Neural cell (in vitro differentiated cells): ENCODE results near the gene MAP3K20. TPM values are rescaled to one million over a fixed set of nuclear protein-coding genes. Genes with fewer than 3 reads are reported as not detected.

ENCODE experiments used
- H2AFZ ChIP-seq: fragments of 200-600, 300-800 bp; sonication (generic), shearing (Covaris generic); 2 replicates; pipeline ENCODE4 v1.6.0; 2014; ENCODE audit warnings: low read depth, mild to moderate bottlenecking, antibody characterized with exemption, low read length, moderate library complexity
- H3F3A ChIP-seq: fragments of 200-600 bp; shearing (Covaris generic); 2 replicates; pipeline ENCODE4 v1.6.1; 2016; ENCODE audit warnings: mild to moderate bottlenecking, moderate library complexity, mixed read lengths, antibody characterized with exemption, low read length; ENCODE audit not compliant: insufficient read depth, poor library complexity, severe bottlenecking
- H3K27ac ChIP-seq: fragments of 200-600, 300-800 bp; sonication (generic), shearing (Covaris generic); 2 replicates; pipeline ENCODE4 v1.5.1; 2014; ENCODE audit warnings: mild to moderate bottlenecking, low read length, moderate library complexity
- H3K27me3 ChIP-seq: fragments of 300-800, 200-600 bp; sonication (generic), shearing (Covaris generic); 2 replicates; pipeline ENCODE4 v1.6.0; 2014; ENCODE audit warnings: mild to moderate bottlenecking, low read depth, low read length, moderate library complexity; ENCODE audit not compliant: insufficient read depth
- H3K36me3 ChIP-seq: fragments of 300-800, 200-600 bp; sonication (generic), shearing (Covaris generic); 2 replicates; pipeline ENCODE4 v1.5.1; 2014; ENCODE audit warnings: mild to moderate bottlenecking, antibody characterized with exemption, low read length, moderate library complexity; ENCODE audit not compliant: insufficient read depth
- H3K4me2 ChIP-seq: fragments of 300-800, 200-600 bp; sonication (generic), shearing (Covaris generic); 2 replicates; pipeline ENCODE4 v1.6.0; 2014; ENCODE audit warnings: mild to moderate bottlenecking, low read length
- H3K4me3 ChIP-seq: fragments of 300-800, 200-600 bp; sonication (generic), shearing (Covaris generic); 2 replicates; pipeline ENCODE4 v1.5.1; 2014; ENCODE audit warnings: mild to moderate bottlenecking, low read length, moderate library complexity
- H3K79me2 ChIP-seq: fragments of 200-600 bp; shearing (Covaris generic); replicated peaks from 2 replicates; pipeline ENCODE4 v1.6.0; 2014; ENCODE audit warnings: mild to moderate bottlenecking, low read length, moderate library complexity; ENCODE audit not compliant: insufficient read depth
- H3K9ac ChIP-seq: fragments of 300-800, 200-600 bp; sonication (generic), shearing (Covaris generic); 2 replicates; pipeline ENCODE4 v1.6.1; 2016; ENCODE audit warnings: mild to moderate bottlenecking, low read length, mixed read lengths
- H3K9me2 ChIP-seq: fragments of 200-600 bp; shearing (Covaris generic); 2 replicates; pipeline ENCODE4 v1.6.1; 2016; ENCODE audit warnings: mild to moderate bottlenecking, low read length, mixed read lengths; ENCODE audit not compliant: insufficient read depth
- H3K9me3 ChIP-seq: fragments of 200-600, 300-800 bp; sonication (generic), shearing (Covaris generic); 2 replicates; pipeline ENCODE4 v1.6.1; 2016; ENCODE audit warnings: mild to moderate bottlenecking, mixed run types, low read length, moderate library complexity, mixed read lengths
- H4K20me1 ChIP-seq: fragments of 200-600 bp; shearing (Covaris generic); 2 replicates; pipeline ENCODE4 v1.6.1; 2016; ENCODE audit warnings: mild to moderate bottlenecking, mixed run types; ENCODE audit not compliant: insufficient read depth
- CTCF ChIP-seq: fragments of 450-650 bp; IDR thresholded peaks from 2 replicates; pipeline ENCODE4 v1.5.1; 2014; ENCODE audit warnings: antibody characterized with exemption, mild to moderate bottlenecking, moderate library complexity; ENCODE audit not compliant: poor library complexity, severe bottlenecking
- EP300 ChIP-seq: fragments of 450-650 bp; conservative IDR thresholded peaks from 2 replicates; pipeline ENCODE4 v1.6.1; 2014; ENCODE audit warnings: antibody characterized with exemption, mild to moderate bottlenecking, moderate library complexity; ENCODE audit not compliant: poor library complexity, severe bottlenecking
- EZH2 ChIP-seq: fragments of 200-600, 300-800 bp; shearing (Covaris generic), sonication (generic); IDR thresholded peaks from 2 replicates; pipeline ENCODE4 v1.6.1; 2014; ENCODE audit warnings: antibody characterized with exemption, low read length, borderline replicate concordance, mild to moderate bottlenecking; ENCODE audit not compliant: insufficient read depth, poor library complexity, severe bottlenecking
- MXI1 ChIP-seq: fragments of 450-650 bp; conservative IDR thresholded peaks from 2 replicates; pipeline ENCODE4 v1.6.1; 2014; ENCODE audit warnings: antibody characterized with exemption, mild to moderate bottlenecking; ENCODE audit not compliant: poor library complexity, severe bottlenecking
- POLR2AphosphoS5 ChIP-seq: IDR thresholded peaks from 2 replicates; pipeline ENCODE4 v1.6.1; 2012
- RAD21 ChIP-seq: fragments of 450-650 bp; conservative IDR thresholded peaks from 2 replicates; pipeline ENCODE4 v1.6.1; 2014; ENCODE audit warnings: antibody characterized with exemption, mild to moderate bottlenecking, moderate library complexity
- REST ChIP-seq: IDR thresholded peaks from 2 replicates; pipeline ENCODE4 v1.6.1; 2012; ENCODE audit warnings: borderline replicate concordance
- SMC3 ChIP-seq: fragments of 450-650 bp; conservative IDR thresholded peaks from 2 replicates; pipeline ENCODE4 v1.6.1; 2014; ENCODE audit warnings: antibody characterized with exemption, mild to moderate bottlenecking, moderate library complexity; ENCODE audit not compliant: poor library complexity
- TAF1 ChIP-seq: IDR thresholded peaks from 2 replicates; pipeline ENCODE4 v1.6.1; 2012; ENCODE audit warnings: low read depth
- polyA plus RNA-seq: library from polyadenylated mRNA; depleted of rRNA; stranded (reverse); fragments of >200 nt; gene quantifications from 2 replicates; pipeline ENCODE4 v1.2.3, GENCODE V29; 2014

Gene MAP3K20
- polyA plus RNA-seq, 1 donor from 2014 or later = 0.48 TPM

- Histone ChIP-seq H3F3A (no peaks in the 10 kb centered on the region), H3K79me2 (no peaks in the 10 kb centered on the region), H3K4me2 (no peak overlapping the region), H3K27me3 (no peaks in the 10 kb centered on the region), H2AFZ (no peak overlapping the region), H3K27ac (no peak overlapping the region), H3K9me2 (no peaks in the 10 kb centered on the region), H3K4me3 (no peak overlapping the region), H4K20me1 (no peaks in the 10 kb centered on the region), H3K9me3 (no peaks in the 10 kb centered on the region), H3K9ac (no peak overlapping the region), H3K36me3 (no peaks in the 10 kb centered on the region)
- TF ChIP-seq POLR2AphosphoS5 (no peak), EZH2 (no peak), SMC3 (no peak), TAF1 (no peak), MXI1 (no peak), CTCF (no peak), RAD21 (no peak), EP300 (no peak), REST (no peak)
These were observed 43.6 kb upstream of the MAP3K20 start for GRCh38 chr2:173032032-173032431.

GRCh38 chr2:173033084-173033483 lies 42.6 kb upstream of the MAP3K20 start:
- Histone ChIP-seq H3K9me2 (no peaks in the 10 kb centered on the region), H3K4me3 (no peak overlapping the region), H2AFZ (no peak overlapping the region), H4K20me1 (no peaks in the 10 kb centered on the region), H3K9me3 (no peaks in the 10 kb centered on the region), H3F3A (no peaks in the 10 kb centered on the region), H3K27ac (no peak overlapping the region), H3K79me2 (no peaks in the 10 kb centered on the region), H3K36me3 (no peaks in the 10 kb centered on the region), H3K27me3 (no peaks in the 10 kb centered on the region), H3K4me2 (no peak overlapping the region), H3K9ac (no peak overlapping the region)
- TF ChIP-seq EZH2 (no peak), CTCF (no peak), SMC3 (no peak), EP300 (no peak), REST (no peak), TAF1 (no peak), POLR2AphosphoS5 (no peak), RAD21 (no peak), MXI1 (no peak)
